Esophagus mucosa (tissue), 1 donor: ENCODE measurements around the gene TMEM14B. TPM values are rescaled to one million over a fixed set of nuclear protein-coding genes. Genes with fewer than 3 reads are reported as not detected.
"Not testable (repeated sequence)": the region's sequence is repeated elsewhere in the genome, so short reads cannot be mapped to it uniquely, and the experiment has no call there.

Experiments
- ATAC-seq: fragments of 200-7000 bp; cut with Tn5 transposase; one replicate; pipeline ENCODE4 v1.9.1; 2020
- total RNA-seq: library from RNA; stranded (reverse); gene quantifications from one replicate; pipeline ENCODE4 v1.2.4, GENCODE V29; 2023
- donor health status: DM: yes; HTN: yes; CAD: no.

The TMEM14B gene
- total RNA-seq, result 49.3 TPM

- peak; percentile 100 for ATAC-seq
Observed at GRCh38 chr6:10747251-10747972, at the start of gene TMEM14B. Gene TMEM14B (plus strand): TSS chr6:10747805. CDS start chr6:10749246, 1,441 bp downstream.

GRCh38 chr6:10713962-10714361 is 33.6 kb upstream of the TMEM14B start:
- ATAC-seq, result no peak

- ATAC-seq, result no peak
Observed at GRCh38 chr6:10719296-10719963, 28.2 kb upstream of the TMEM14B start.

- ATAC-seq, result no peak
Observed at GRCh38 chr6:10719964-10720264, 27.7 kb upstream of the TMEM14B start.

- ATAC-seq, result peak; percentile 47
Observed at GRCh38 chr6:10720265-10720959, 27.2 kb upstream of the TMEM14B start.

- not testable (repeated sequence) for ATAC-seq
Observed at GRCh38 chr6:10720960-10721849, 26.4 kb upstream of the TMEM14B start.

- ATAC-seq, result no peak
Observed at GRCh38 chr6:10721850-10722569, 25.6 kb upstream of the TMEM14B start.

GRCh38 chr6:10722570-10722819 is 25.1 kb upstream of the TMEM14B start:
- ATAC-seq, result no peak

- ATAC-seq, result peak; percentile 98
Observed at GRCh38 chr6:10722820-10723566, 24.6 kb upstream of the TMEM14B start, which contains the start of gene TMEM14C. Gene TMEM14C (plus strand): TSS chr6:10723070. CDS start chr6:10724614, 1,544 bp downstream.

- ATAC-seq, result no peak
Observed at GRCh38 chr6:10723567-10723881, 24.1 kb upstream of the TMEM14B start.

- no peak for ATAC-seq
Observed at GRCh38 chr6:10725044-10725443, 22.6 kb upstream of the TMEM14B start.

- ATAC-seq, result no peak
Observed at GRCh38 chr6:10725716-10726115, 21.9 kb upstream of the TMEM14B start.

- no peak for ATAC-seq
Observed at GRCh38 chr6:10730254-10730653, 17.4 kb upstream of the TMEM14B start.

- no peak for ATAC-seq
Observed at GRCh38 chr6:10733151-10733715, 14.4 kb upstream of the TMEM14B start.

GRCh38 chr6:10733863-10734262 is 13.7 kb upstream of the TMEM14B start:
- peak; percentile 22 for ATAC-seq

- no peak for ATAC-seq
Observed at GRCh38 chr6:10736731-10737130, 10.9 kb upstream of the TMEM14B start.

GRCh38 chr6:10740061-10740460 is 7.5 kb upstream of the TMEM14B start:
- no peak for ATAC-seq

- ATAC-seq, result not testable (repeated sequence)
Observed at GRCh38 chr6:10741643-10742042, 6.0 kb upstream of the TMEM14B start.

GRCh38 chr6:10742251-10742650 is 5.4 kb upstream of the TMEM14B start:
- ATAC-seq, result no peak

- ATAC-seq, result no peak
Observed at GRCh38 chr6:10743515-10743914, 4.1 kb upstream of the TMEM14B start.

- no peak for ATAC-seq
Observed at GRCh38 chr6:10745116-10745515, 2.5 kb upstream of the TMEM14B start.
